BJ (cell line): Measurements from ENCODE around the gene TIMP2. TPM values are rescaled to one million over a fixed set of nuclear protein-coding genes. Genes with fewer than 3 reads are reported as not detected.

ENCODE experiments used
- CTCF ChIA-PET: fragments of 350-600 bp; formaldehyde crosslinking; extraction: SDS; loops from one replicate; lab custom pipeline; 2021; ENCODE audit warnings: antibody characterized with exemption, inconsistent platforms; lab: Yijun Ruan, JAX
- POLR2A ChIA-PET: fragments of 300-600 bp; sonication (Branson Sonifier 250); formaldehyde crosslinking; extraction: SDS; loops from one replicate; lab custom pipeline; 2021; ENCODE audit warnings: antibody characterized with exemption; lab: Charles Lee
- DNase-seq: peaks from one replicate; pipeline ENCODE4 v3.0.0-alpha.2; 2011; ENCODE audit warnings: low read depth
- H3K27me3 ChIP-seq: 2 replicates; pipeline ENCODE4 v1.6.0; 2011; ENCODE audit warnings: low read length; ENCODE audit not compliant: control insufficient read depth, insufficient read depth
- H3K36me3 ChIP-seq: 2 replicates; pipeline ENCODE4 v1.5.1; 2011; ENCODE audit warnings: low read length; ENCODE audit not compliant: control insufficient read depth, insufficient read depth
- H3K4me3 ChIP-seq: 2 replicates; pipeline ENCODE4 v1.5.1; 2011; ENCODE audit warnings: low read depth, mild to moderate bottlenecking, control low read depth, low read length
- polyA plus RNA-seq: library from polyadenylated mRNA; depleted of rRNA; stranded (reverse); fragments of >200 nt; gene quantifications from 2 replicates; pipeline ENCODE4 v1.2.3, GENCODE V29; 2011
- TF ChIP-seq, protein P1 (sequence below): IDR thresholded peaks from 2 replicates; pipeline ENCODE4 v1.5.1; 2011; ENCODE audit warnings: low read depth, mild to moderate bottlenecking, control low read depth, inconsistent platforms, low read length, moderate library complexity; ENCODE audit not compliant: insufficient read depth

The TIMP2 gene
- polyA plus RNA-seq, 1 experiment: 361 TPM

DNA sequence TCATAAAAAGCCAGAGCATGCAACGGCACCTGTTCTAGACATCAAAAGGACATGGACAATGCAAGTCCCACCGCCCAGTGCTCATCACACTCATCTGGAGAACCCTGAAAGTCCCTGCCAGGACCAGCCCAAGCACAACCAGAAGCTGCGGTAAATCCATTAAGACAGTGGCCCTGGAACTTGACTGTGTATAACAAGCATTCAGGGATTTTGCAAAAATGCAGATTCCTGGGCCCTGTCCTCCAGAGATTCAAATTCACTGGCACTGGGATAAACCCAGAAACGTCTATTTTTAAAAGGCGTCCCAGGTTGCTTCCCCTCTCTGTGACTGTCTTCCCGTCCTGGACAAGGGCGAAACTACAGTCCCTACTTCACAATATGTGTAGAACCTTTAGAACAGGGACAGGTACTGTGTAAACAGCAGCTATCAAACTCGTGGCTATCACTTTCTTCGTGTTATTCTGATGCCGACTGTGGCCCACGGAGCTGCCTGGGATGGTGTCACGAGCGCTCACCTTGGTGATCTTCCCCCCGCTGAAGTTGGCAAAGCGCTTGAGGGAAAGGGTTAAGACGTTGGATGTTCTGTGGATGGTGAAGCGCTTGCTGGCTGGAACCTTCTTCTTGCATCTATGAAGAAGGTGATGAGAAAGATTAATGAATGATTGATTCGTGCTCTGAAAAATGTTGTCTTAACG, 106.9 kb downstream of the TIMP2 start:
- POLR2A ChIA-PET: no interaction called here

DNA sequence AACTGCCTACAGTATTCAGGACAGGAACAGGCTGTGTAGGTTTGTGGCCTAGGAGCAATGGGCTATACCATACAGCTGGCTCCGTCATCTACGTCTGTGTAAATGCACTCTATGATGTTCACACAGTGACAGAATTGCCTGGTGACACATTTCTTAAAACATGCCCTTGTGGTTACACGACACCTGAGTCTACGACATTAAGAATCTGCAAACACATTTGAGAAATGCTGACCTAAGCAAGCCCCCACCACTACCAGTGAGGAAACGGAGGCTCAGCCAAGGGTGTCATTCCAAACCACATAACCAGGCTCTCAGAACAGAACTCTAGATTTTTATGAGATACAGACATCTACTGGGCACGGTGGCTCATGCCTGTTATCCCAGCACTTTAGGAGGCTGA, 108.1 kb downstream of the TIMP2 start:
- POLR2A ChIA-PET: no interaction called here
- no peak for DNase-seq
- Histone ChIP-seq H3K27me3 (no peaks in the 10 kb centered on the region), H3K36me3 (peaks cover 44% of the 10 kb centered on the region), H3K4me3 (no peak overlapping the region)
- TF ChIP-seq, protein P1, sequence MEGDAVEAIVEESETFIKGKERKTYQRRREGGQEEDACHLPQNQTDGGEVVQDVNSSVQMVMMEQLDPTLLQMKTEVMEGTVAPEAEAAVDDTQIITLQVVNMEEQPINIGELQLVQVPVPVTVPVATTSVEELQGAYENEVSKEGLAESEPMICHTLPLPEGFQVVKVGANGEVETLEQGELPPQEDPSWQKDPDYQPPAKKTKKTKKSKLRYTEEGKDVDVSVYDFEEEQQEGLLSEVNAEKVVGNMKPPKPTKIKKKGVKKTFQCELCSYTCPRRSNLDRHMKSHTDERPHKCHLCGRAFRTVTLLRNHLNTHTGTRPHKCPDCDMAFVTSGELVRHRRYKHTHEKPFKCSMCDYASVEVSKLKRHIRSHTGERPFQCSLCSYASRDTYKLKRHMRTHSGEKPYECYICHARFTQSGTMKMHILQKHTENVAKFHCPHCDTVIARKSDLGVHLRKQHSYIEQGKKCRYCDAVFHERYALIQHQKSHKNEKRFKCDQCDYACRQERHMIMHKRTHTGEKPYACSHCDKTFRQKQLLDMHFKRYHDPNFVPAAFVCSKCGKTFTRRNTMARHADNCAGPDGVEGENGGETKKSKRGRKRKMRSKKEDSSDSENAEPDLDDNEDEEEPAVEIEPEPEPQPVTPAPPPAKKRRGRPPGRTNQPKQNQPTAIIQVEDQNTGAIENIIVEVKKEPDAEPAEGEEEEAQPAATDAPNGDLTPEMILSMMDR: no peak
- CTCF ChIA-PET: no interaction called here

More for the DNA sequence above, 106.9 kb downstream of the TIMP2 start:
- H3K4me3 ChIP-seq: no peak overlapping the region
- no peak for DNase-seq
- TF ChIP-seq, protein P1: no peak
- CTCF ChIA-PET: interaction anchor here (1.6 kb wide), 1 partner anchor 153 kb away, joined by 6 read pairs; no protein-coding TSS in a partner anchor
- no peaks in the 10 kb centered on the region for H3K27me3 ChIP-seq
- peaks cover 39% of the 10 kb centered on the region for H3K36me3 ChIP-seq

DNA sequence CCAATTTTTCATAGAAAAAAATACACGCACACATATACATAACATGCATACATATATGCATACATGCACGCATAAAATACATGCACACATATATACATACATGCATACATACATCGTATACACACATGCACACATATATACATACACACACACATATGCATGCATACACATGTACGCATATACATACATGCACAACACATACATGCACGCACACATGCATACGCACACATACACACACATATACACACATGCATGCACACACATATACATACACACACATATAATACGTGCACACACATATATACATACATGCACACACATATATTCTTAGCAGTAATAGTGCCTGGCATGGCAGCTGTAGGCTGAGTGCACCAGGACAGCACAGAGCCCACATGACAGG, 109.5 kb downstream of the TIMP2 start:
- ChIA-PET POLR2A (no interaction called here), CTCF (interaction anchor here (1.1 kb wide), 1 partner anchor 12 kb away, joined by 5 read pairs; no protein-coding TSS in a partner anchor)
- no peak for DNase-seq
- H3K27me3 ChIP-seq: no peaks in the 10 kb centered on the region
- TF ChIP-seq, protein P1: no peak
- H3K4me3 ChIP-seq: no peak overlapping the region
- peaks cover 44% of the 10 kb centered on the region for H3K36me3 ChIP-seq

DNA sequence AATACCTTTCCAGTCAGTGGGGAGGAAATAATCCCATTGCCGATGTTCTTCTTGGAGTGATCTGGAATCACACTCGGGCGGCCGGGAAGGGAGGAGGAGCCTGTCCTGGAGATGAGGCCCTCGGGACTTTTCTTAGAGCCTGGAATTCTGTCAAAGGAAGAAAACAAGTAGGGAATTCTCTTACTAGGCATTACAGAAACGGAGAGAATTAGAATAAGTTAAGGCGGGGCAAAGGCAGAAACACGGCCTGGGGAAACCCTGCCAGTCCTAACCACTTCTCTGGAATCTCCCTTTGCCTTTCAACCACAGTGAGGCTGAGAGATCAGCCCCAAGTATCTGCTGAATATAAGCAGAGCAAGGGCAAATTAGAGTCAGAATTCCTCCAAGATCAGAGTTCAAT, 112.3 kb downstream of the TIMP2 start:
- ChIA-PET CTCF (no interaction called here), POLR2A (no interaction called here)
- H3K4me3 ChIP-seq: no peak overlapping the region
- TF ChIP-seq, protein P1: no peak
- no peak for DNase-seq
- no peaks in the 10 kb centered on the region for H3K27me3 ChIP-seq
- H3K36me3 ChIP-seq: peaks cover 29% of the 10 kb centered on the region

DNA sequence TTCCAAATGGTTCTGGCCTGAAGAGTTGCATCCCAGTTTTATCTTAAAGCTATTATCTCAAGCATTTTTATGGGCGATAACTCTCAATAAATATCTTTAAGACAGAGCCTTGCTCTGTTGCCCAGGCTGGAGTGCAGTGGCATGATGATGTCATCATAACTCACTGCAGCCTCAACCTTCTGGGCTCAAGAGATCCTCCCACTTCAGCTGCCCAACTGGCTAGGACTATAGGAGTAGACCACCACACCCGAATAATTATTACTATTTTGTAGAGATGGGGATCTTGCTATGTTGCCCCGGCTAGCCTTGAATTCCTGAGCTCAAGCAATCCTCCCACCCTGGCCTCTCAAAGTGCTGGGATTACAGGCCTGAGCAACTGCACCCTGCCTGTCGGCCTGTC, 117.0 kb downstream of the TIMP2 start:
- ChIA-PET POLR2A (no interaction called here), CTCF (interaction anchor here (1.3 to 1.4 kb wide), 2 partner anchors 9 to 14 kb away, joined by 3 read pairs; no protein-coding TSS in a partner anchor)
- no peak for DNase-seq
- peaks cover 34% of the 10 kb centered on the region for H3K36me3 ChIP-seq
- TF ChIP-seq, protein P1: no peak
- H3K27me3 ChIP-seq: no peaks in the 10 kb centered on the region
- H3K4me3 ChIP-seq: no peak overlapping the region
